ENCODE results near the gene ITGA1. TPM values are rescaled to one million over a fixed set of nuclear protein-coding genes. Genes with fewer than 3 reads are reported as not detected.

Gene ITGA1
- total RNA-seq, 2 experiments from 2014 or later, result not detected

DNA sequence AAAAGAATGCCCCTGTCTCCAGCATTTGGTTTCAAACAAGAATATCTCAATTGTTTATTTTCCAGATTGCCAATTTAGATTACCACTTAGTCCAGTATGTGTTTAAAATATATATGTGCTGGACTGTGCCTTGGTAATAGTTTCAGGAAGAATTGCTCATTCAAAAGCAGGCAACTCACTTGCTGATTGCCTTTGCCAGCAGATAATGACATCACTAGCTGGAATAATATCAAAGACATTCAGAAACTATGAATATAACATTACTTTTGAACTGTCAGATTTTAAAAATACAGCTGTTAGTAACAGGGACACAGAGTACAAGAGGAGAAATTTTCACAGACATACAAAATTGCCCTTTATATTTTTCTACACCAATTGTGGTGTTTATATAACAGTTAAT, 105.4 kb downstream of the ITGA1 start:
- no peak overlapping the region for H2AFZ ChIP-seq (ENCODE audit: low read length)
- H3K36me3 ChIP-seq (ENCODE audit: insufficient read depth, low read length), result no peaks in the 10 kb centered on the region
- no peak overlapping the region for H3K27ac ChIP-seq (ENCODE audit: low read depth, low read length, poor library complexity, severe bottlenecking)
- no peaks in the 10 kb centered on the region for H3K9me3 ChIP-seq (ENCODE audit: low read length)
- no peaks in the 10 kb centered on the region for H3K4me1 ChIP-seq (ENCODE audit: insufficient read depth, low read length, poor library complexity, severe bottlenecking)
- no peaks in the 10 kb centered on the region for H4K20me1 ChIP-seq (ENCODE audit: insufficient read depth, low read length)
- no peak overlapping the region for H3K4me2 ChIP-seq (ENCODE audit: low read length)
- no peak overlapping the region for H3K4me3 ChIP-seq (ENCODE audit: low read depth, low read length, poor library complexity, severe bottlenecking)
- POLR2A ChIA-PET, result no interaction called here
- CTCF ChIA-PET (ENCODE audit: unreplicated experiment), result no interaction called here
- DNase-seq (ENCODE audit: low spot score), result no peak
- TF ChIP-seq, protein P1, sequence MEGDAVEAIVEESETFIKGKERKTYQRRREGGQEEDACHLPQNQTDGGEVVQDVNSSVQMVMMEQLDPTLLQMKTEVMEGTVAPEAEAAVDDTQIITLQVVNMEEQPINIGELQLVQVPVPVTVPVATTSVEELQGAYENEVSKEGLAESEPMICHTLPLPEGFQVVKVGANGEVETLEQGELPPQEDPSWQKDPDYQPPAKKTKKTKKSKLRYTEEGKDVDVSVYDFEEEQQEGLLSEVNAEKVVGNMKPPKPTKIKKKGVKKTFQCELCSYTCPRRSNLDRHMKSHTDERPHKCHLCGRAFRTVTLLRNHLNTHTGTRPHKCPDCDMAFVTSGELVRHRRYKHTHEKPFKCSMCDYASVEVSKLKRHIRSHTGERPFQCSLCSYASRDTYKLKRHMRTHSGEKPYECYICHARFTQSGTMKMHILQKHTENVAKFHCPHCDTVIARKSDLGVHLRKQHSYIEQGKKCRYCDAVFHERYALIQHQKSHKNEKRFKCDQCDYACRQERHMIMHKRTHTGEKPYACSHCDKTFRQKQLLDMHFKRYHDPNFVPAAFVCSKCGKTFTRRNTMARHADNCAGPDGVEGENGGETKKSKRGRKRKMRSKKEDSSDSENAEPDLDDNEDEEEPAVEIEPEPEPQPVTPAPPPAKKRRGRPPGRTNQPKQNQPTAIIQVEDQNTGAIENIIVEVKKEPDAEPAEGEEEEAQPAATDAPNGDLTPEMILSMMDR (conservative IDR thresholded peaks at IDR 0.05; ENCODE audit: low read length), result no peak
- TF ChIP-seq EZH2phosphoT487 (IDR thresholded peaks at IDR 0.05; ENCODE audit: borderline replicate concordance, low read depth, low read length), result no peak
- no TSS peak for BruUV-seq (replicated peaks)
- intact Hi-C loops (cut with micrococcal nuclease; ENCODE audit: unreplicated experiment), result no loop called here
- H3K79me2 ChIP-seq (ENCODE audit: insufficient read depth, low read depth, low read length), result no peaks in the 10 kb centered on the region
- H3K9me2 ChIP-seq (ENCODE audit: insufficient read depth, low read length), result no peaks in the 10 kb centered on the region

DNA sequence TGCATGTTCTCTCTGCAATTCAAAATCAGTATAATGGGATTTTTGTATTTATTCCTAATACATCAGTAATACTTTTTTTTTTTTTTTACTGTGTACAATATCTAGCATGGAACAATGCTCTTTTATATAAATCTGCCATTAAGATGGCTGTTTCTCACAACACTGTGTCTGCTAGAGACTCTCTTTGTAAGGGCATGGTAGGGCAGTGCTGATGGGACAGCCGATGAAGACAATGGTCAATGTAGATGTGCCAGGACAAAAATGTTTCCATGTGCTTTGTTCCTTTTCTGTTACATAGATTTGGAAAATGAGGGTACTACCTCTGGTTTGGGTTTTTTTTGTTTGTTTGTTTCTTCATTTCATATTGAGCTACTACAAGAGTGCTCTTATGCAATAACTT, 106.1 kb downstream of the ITGA1 start:
- ChIA-PET CTCF (ENCODE audit: unreplicated experiment) (no interaction called here), POLR2A (no interaction called here)
- Histone ChIP-seq H3K4me2 (ENCODE audit: low read length) (no peak overlapping the region), H3K79me2 (ENCODE audit: insufficient read depth, low read depth, low read length) (no peaks in the 10 kb centered on the region), H2AFZ (ENCODE audit: low read length) (no peak overlapping the region), H3K9me3 (ENCODE audit: low read length) (no peaks in the 10 kb centered on the region), H3K36me3 (ENCODE audit: insufficient read depth, low read length) (no peaks in the 10 kb centered on the region), H4K20me1 (ENCODE audit: insufficient read depth, low read length) (no peaks in the 10 kb centered on the region), H3K4me3 (ENCODE audit: low read depth, low read length, poor library complexity, severe bottlenecking) (no peak overlapping the region), H3K4me1 (ENCODE audit: insufficient read depth, low read length, poor library complexity, severe bottlenecking) (no peaks in the 10 kb centered on the region), H3K27ac (ENCODE audit: low read depth, low read length, poor library complexity, severe bottlenecking) (no peak overlapping the region), H3K9me2 (ENCODE audit: insufficient read depth, low read length) (no peaks in the 10 kb centered on the region)
- BruUV-seq (replicated peaks), result no TSS peak
- intact Hi-C loops (cut with micrococcal nuclease; ENCODE audit: unreplicated experiment), result no loop called here
- DNase-seq (ENCODE audit: low spot score), result no peak
- TF ChIP-seq EZH2phosphoT487 (IDR thresholded peaks at IDR 0.05; ENCODE audit: borderline replicate concordance, low read depth, low read length), result no peak
- TF ChIP-seq, protein P1 (conservative IDR thresholded peaks at IDR 0.05; ENCODE audit: low read length), result no peak

DNA sequence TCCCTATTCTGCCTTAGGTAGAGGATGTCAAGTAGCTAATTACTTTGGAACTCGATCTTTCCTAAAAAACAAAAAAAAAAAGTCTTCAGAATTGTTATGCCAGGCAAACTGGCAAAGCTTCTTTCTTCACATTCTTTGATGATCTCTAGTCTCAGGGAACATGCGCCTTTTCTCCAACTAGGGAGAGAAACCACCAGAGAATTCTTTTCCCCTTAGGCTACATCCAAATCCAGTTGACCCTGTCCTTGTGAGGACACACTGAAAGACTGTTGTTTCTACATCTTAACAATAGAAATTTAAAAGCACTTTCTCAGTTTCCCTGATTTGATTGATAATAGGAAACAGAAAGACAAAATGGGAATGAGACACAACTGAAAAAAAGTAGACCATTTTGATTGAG, 106.7 kb downstream of the ITGA1 start:
- H3K4me3 ChIP-seq (ENCODE audit: low read depth, low read length, poor library complexity, severe bottlenecking), result no peak overlapping the region
- no peak for TF ChIP-seq EZH2phosphoT487 (IDR thresholded peaks at IDR 0.05; ENCODE audit: borderline replicate concordance, low read depth, low read length)
- TF ChIP-seq, protein P1 (conservative IDR thresholded peaks at IDR 0.05; ENCODE audit: low read length), result no peak
- no peak overlapping the region for H2AFZ ChIP-seq (ENCODE audit: low read length)
- no peak overlapping the region for H3K4me2 ChIP-seq (ENCODE audit: low read length)
- CTCF ChIA-PET (ENCODE audit: unreplicated experiment), result no interaction called here
- H3K9me2 ChIP-seq (ENCODE audit: insufficient read depth, low read length), result no peaks in the 10 kb centered on the region
- no peak for DNase-seq (ENCODE audit: low spot score)
- H3K27ac ChIP-seq (ENCODE audit: low read depth, low read length, poor library complexity, severe bottlenecking), result no peak overlapping the region
- no TSS peak for BruUV-seq (replicated peaks)
- H3K36me3 ChIP-seq (ENCODE audit: insufficient read depth, low read length), result no peaks in the 10 kb centered on the region
- no peaks in the 10 kb centered on the region for H3K4me1 ChIP-seq (ENCODE audit: insufficient read depth, low read length, poor library complexity, severe bottlenecking)
- POLR2A ChIA-PET, result no interaction called here
- H3K9me3 ChIP-seq (ENCODE audit: low read length), result no peaks in the 10 kb centered on the region
- no peaks in the 10 kb centered on the region for H3K79me2 ChIP-seq (ENCODE audit: insufficient read depth, low read depth, low read length)
- no peaks in the 10 kb centered on the region for H4K20me1 ChIP-seq (ENCODE audit: insufficient read depth, low read length)
- intact Hi-C loops (cut with micrococcal nuclease; ENCODE audit: unreplicated experiment), result no loop called here

Data from OCI-LY7 (cell line).